Measurements from ENCODE around the gene PSAT1. TPM values are rescaled to one million over a fixed set of nuclear protein-coding genes. Genes with fewer than 3 reads are reported as not detected.

The PSAT1 gene
- total RNA-seq, 6 experiments from 2014 or later, result 56.5 to 102 (median 61.9) TPM

DNA sequence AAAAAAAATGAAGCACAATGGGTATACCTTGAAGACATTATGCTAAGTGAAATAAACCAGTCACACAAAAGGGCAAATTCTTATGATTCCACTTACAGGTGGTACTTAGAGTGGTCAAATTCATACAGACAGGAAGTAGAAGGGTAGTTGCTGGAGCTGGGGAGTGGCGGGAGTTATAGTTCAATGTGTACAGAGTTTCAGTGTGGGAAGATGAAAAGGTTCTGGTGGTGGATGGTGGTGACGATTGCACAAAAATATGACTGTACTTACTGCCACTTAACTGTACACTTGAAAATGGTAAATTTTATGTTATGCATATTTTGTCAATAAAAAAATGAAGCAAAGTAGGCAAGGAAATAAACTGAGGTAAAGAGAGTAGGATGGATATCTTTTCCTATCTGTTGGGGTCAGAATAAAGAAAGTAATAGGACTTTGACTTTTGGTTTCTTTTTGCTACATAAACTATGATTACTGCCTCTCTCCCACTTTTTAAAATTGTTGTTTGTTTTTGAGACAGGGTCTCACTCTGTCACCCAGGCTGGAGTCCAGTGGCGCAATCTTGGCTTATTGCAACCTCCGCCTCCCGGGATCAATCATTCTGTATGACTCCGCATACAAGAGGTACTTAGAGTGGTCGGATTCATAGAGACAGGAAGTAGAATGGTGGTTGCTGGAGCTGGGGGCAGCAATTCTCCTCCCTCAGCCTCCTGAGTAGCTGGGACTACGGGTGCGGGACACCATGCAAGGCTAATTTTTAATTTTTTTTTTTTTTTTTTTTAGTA lies 4.0 kb upstream of the PSAT1 start:
- no peak overlapping the region for H3K4me3 Mint-ChIP-seq
- no peak overlapping the region for H3K27ac Mint-ChIP-seq
- H3K9me3 Mint-ChIP-seq, result no peaks in the 10 kb centered on the region
- H3K27me3 Mint-ChIP-seq (ENCODE audit: insufficient read depth), result peaks cover 1% of the 10 kb centered on the region
- H3K36me3 Mint-ChIP-seq (ENCODE audit: low read depth), result no peaks in the 10 kb centered on the region
- peaks cover 17% of the 10 kb centered on the region for H3K4me1 Mint-ChIP-seq (ENCODE audit: low read depth)
- TF ChIP-seq, protein P1, sequence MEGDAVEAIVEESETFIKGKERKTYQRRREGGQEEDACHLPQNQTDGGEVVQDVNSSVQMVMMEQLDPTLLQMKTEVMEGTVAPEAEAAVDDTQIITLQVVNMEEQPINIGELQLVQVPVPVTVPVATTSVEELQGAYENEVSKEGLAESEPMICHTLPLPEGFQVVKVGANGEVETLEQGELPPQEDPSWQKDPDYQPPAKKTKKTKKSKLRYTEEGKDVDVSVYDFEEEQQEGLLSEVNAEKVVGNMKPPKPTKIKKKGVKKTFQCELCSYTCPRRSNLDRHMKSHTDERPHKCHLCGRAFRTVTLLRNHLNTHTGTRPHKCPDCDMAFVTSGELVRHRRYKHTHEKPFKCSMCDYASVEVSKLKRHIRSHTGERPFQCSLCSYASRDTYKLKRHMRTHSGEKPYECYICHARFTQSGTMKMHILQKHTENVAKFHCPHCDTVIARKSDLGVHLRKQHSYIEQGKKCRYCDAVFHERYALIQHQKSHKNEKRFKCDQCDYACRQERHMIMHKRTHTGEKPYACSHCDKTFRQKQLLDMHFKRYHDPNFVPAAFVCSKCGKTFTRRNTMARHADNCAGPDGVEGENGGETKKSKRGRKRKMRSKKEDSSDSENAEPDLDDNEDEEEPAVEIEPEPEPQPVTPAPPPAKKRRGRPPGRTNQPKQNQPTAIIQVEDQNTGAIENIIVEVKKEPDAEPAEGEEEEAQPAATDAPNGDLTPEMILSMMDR (IDR thresholded peaks at IDR 0.05), result no peak
- no peak for DNase-seq

DNA sequence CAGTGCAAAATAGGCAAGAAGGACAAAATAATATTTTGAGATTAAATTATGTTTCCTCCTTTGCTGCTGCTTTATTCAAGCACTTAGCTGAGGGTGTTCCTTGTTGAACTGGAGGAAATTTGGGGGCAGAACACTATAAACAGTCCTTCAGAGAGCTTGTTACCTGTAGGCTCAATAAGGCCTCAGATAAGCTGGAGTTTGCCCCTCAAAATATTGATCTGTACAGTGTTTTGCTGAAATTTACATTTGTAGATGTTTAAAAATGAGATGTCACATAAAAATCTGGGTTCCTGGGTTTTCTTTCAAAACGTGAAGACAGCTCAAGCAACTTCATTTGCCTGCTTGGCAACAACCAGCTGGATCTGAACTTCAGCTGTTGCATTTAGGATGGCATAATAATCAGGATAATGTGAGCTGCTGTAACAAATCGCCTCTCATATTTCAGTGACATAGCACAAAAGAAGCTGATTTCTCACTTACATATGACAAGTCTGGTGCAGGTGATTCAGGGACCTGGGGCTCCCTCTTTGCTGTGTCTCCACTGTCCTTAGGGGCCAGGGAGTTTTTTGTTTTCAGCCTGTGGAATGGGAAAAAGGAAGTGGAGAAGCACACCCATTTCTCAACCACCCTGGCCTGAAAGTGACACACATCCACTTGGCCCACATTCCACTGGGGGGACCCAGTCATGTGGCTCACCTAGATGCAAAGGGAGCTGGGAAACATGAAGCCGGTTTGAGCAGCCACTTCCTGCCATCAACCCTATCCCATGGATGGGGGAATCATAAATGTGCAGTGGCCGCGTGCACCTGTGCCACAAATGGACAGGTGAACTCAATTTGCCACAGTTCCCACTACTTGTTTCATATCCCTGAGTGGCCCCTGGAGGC lies 2.4 kb upstream of the PSAT1 start:
- H3K27ac Mint-ChIP-seq, result no peak overlapping the region
- TF ChIP-seq, protein P1 (IDR thresholded peaks at IDR 0.05), result no peak
- H3K9me3 Mint-ChIP-seq, result no peaks in the 10 kb centered on the region
- peaks cover 1% of the 10 kb centered on the region for H3K27me3 Mint-ChIP-seq (ENCODE audit: insufficient read depth)
- H3K4me3 Mint-ChIP-seq, result no peak overlapping the region
- peaks cover 29% of the 10 kb centered on the region for H3K4me1 Mint-ChIP-seq (ENCODE audit: low read depth)
- no peaks in the 10 kb centered on the region for H3K36me3 Mint-ChIP-seq (ENCODE audit: low read depth)
- no peak for DNase-seq

DNA sequence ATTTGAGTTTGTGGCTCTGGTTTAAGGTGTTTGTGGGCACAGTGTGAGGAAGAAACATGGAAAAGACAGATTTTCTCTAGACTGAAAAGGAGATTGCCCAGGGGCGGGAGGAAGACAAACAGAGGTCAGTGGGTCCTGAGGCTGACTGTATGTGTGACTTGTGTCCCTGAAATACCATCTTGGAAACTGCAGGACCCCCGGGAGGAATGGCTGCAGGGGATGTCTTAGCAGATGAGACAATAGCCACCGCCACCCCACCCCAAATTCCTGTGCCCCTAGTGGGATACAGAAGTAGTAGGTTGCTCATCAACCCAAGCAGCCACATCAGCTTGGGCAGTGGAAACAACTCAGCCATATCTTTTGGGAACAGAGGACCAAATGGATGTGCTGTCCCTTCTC lies 1.7 kb upstream of the PSAT1 start:
- peaks cover 1% of the 10 kb centered on the region for H3K27me3 Mint-ChIP-seq (ENCODE audit: insufficient read depth)
- TF ChIP-seq, protein P1 (IDR thresholded peaks at IDR 0.05), result no peak
- DNase-seq, result no peak
- peaks cover 35% of the 10 kb centered on the region for H3K4me1 Mint-ChIP-seq (ENCODE audit: low read depth)
- no peak overlapping the region for H3K27ac Mint-ChIP-seq
- no peaks in the 10 kb centered on the region for H3K36me3 Mint-ChIP-seq (ENCODE audit: low read depth)
- no peak overlapping the region for H3K4me3 Mint-ChIP-seq
- no peaks in the 10 kb centered on the region for H3K9me3 Mint-ChIP-seq

DNA sequence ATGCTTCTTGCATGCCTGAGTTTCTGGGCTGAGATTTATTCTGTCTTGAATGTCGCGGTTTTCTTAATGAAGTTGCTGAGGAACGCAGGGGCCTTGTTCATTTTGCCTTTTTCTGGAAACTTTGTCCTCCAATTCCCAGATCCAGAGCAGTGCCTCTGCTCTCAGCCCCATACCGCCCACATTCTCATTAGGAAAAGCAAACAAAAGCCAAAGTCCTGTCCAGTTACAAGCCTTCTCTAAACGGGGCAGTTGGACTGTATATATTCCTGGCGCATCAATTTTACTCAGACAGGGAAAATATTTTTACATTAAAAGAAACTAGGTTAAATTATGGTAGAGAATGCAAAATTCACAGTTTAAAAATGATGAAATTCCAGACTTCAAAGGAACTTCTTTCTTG lies 1.2 kb upstream of the PSAT1 start:
- H3K36me3 Mint-ChIP-seq (ENCODE audit: low read depth), result no peaks in the 10 kb centered on the region
- no peak overlapping the region for H3K27ac Mint-ChIP-seq
- H3K27me3 Mint-ChIP-seq (ENCODE audit: insufficient read depth), result peaks cover 1% of the 10 kb centered on the region
- TF ChIP-seq, protein P1 (IDR thresholded peaks at IDR 0.05), result no peak
- no peaks in the 10 kb centered on the region for H3K9me3 Mint-ChIP-seq
- H3K4me3 Mint-ChIP-seq, result peak overlapping the region; percentile 94
- DNase-seq, result no peak
- H3K4me1 Mint-ChIP-seq (ENCODE audit: low read depth), result peaks cover 36% of the 10 kb centered on the region

DNA sequence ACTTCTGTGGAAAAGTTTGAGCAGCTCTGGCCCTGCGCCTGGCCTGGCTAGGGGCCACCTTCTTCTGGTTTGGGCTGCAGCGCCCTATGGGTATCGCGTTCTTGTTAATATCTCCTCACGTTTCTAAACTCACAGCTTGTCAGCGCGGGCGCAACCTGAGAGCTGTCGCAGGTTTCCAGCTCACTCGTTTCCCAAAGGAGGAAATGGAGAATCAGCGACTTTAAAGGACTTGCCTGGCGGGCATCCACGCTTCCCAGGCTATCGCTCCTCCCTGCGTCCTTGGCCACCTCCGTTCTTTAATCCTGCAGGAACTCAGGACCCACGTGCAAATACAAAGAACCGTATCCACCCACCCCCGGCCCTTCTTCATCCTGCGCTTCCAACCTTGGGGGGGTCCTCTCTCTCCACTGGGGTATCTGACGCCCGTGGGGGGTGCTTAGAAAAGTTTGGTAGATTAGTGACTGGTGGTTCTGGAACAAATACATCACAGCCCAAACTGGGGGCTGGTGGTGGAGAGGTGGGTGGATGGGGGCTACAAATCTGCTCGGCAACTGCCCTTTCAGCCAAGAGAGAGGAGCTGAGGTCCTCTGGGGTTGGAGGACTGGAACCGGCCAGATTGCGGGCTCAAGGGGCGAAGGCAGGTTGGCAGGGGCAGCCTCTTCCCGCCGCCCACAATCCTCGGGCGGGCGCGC lies 578 bp upstream of the PSAT1 start:
- Mint-ChIP-seq H3K9me3 (no peaks in the 10 kb centered on the region), H3K36me3 (ENCODE audit: low read depth) (no peaks in the 10 kb centered on the region), H3K27ac (peak overlapping the region; percentile 86), H3K4me3 (peak overlapping the region; percentile 94), H3K4me1 (ENCODE audit: low read depth) (peaks cover 38% of the 10 kb centered on the region), H3K27me3 (ENCODE audit: insufficient read depth) (peaks cover 1% of the 10 kb centered on the region)
- peak; percentile 25 for DNase-seq
- TF ChIP-seq, protein P1 (IDR thresholded peaks at IDR 0.05), result no peak

All from HFFc6 (cell line).